HepG2 (cell line): ENCODE data around the gene PAPSS1. TPM values are rescaled to one million over a fixed set of nuclear protein-coding genes. Genes with fewer than 3 reads are reported as not detected.

Experiments used
- ATF3 ChIP-seq: sonication (generic); formaldehyde crosslinking; IDR thresholded peaks from 2 replicates; pipeline ENCODE4 v1.4.0; 2020; ENCODE audit warnings: missing genetic modification reagents
- DDIT3 ChIP-seq: sonication (generic); formaldehyde crosslinking; IDR thresholded peaks from 2 replicates; pipeline ENCODE4 v1.4.0; 2020; ENCODE audit warnings: mild to moderate bottlenecking, missing genetic modification reagents
- EHMT2 ChIP-seq: fragments of 200-600 bp; sonication (generic); IDR thresholded peaks from 2 replicates; pipeline ENCODE4 v1.7.0; 2017; ENCODE audit warnings: antibody characterized with exemption, low read depth, low read length, borderline replicate concordance
- EP300 ChIP-seq, 3 experiments: sonication (generic) in 1 of 3; formaldehyde crosslinking in 1 of 3; IDR thresholded peaks; 2 replicates each; pipeline versions ENCODE4 v1.5.1 to v1.6.1; 2011 to 2020; ENCODE audit warnings: low read depth in 2 of 3, low read length in 2 of 3, borderline replicate concordance in 1 of 3, improper control_type of control experiment in 1 of 3, mild to moderate bottlenecking in 1 of 3, missing genetic modification reagents in 1 of 3, moderate library complexity in 1 of 3
- HMGXB3 ChIP-seq: sonication (generic); formaldehyde crosslinking; IDR thresholded peaks from 2 replicates; pipeline ENCODE4 v1.4.0; 2020; ENCODE audit warnings: missing genetic modification reagents, borderline replicate concordance
- HNF1A ChIP-seq, 2 experiments: sonication (generic) in 1 of 2; formaldehyde crosslinking in 1 of 2; IDR thresholded peaks; 2 replicates each; pipeline versions ENCODE4 v1.4.0 to v1.6.1; 2016 to 2020; ENCODE audit warnings: borderline replicate concordance in 1 of 2, low read depth in 1 of 2, mild to moderate bottlenecking in 1 of 2, missing genetic modification reagents in 1 of 2
- KMT2B ChIP-seq: IDR thresholded peaks from 2 replicates; pipeline ENCODE4 v1.6.1; 2016; ENCODE audit warnings: missing genetic modification reagents, missing compliant biosample characterization
- NAIF1 ChIP-seq: sonication (generic); formaldehyde crosslinking; IDR thresholded peaks from 2 replicates; pipeline ENCODE4 v1.5.0; 2020; ENCODE audit warnings: mild to moderate bottlenecking, missing genetic modification reagents, borderline replicate concordance
- RFX3 ChIP-seq: IDR thresholded peaks from 2 replicates; pipeline ENCODE4 v1.6.1; 2016; ENCODE audit warnings: missing biosample characterization, missing genetic modification reagents
- TEF ChIP-seq: sonication (generic); formaldehyde crosslinking; IDR thresholded peaks from 2 replicates; pipeline ENCODE4 v1.5.0; 2020; ENCODE audit warnings: missing genetic modification reagents
- ZNF326 ChIP-seq: sonication (generic); formaldehyde crosslinking; IDR thresholded peaks from 2 replicates; pipeline ENCODE4 v1.4.0; 2020; ENCODE audit warnings: missing genetic modification reagents, borderline replicate concordance
- ZNF335 ChIP-seq: sonication (generic); formaldehyde crosslinking; IDR thresholded peaks from 2 replicates; pipeline ENCODE4 v1.4.0; 2020; ENCODE audit warnings: missing genetic modification reagents
- ZSCAN29 ChIP-seq: sonication (generic); formaldehyde crosslinking; conservative IDR thresholded peaks from 2 replicates; pipeline ENCODE4 v1.4.0; 2020; ENCODE audit warnings: mild to moderate bottlenecking, missing genetic modification reagents
- polyA plus RNA-seq, 8 experiments: library from polyadenylated mRNA; depleted of rRNA in 3 of 8; stranded (reverse) in 7 of 8; unstranded in 1 of 8; fragments of >200 nt; fragmentation: Illumina TruSeq in 4 of 8; extraction: Trizol in 4 of 8; gene quantifications; 2 replicates each; pipeline versions ENCODE4 v1.2.1 to v1.2.3, GENCODE V29; 2011 to 2016; ENCODE audit warnings: low read depth in 4 of 8, missing spikeins in 1 of 8, mixed read lengths in 1 of 8; ENCODE audit not compliant: insufficient read depth in 1 of 8
- total RNA-seq, 5 experiments: library from RNA; depleted of rRNA; stranded (reverse); fragments of >200 nt; fragmentation: Illumina TruSeq; extraction: Trizol; gene quantifications; 2 replicates each; pipeline ENCODE4 v1.2.3, GENCODE V29; 2016; ENCODE audit warnings: low read depth in 1 of 5

The PAPSS1 gene
- total and polyA plus RNA-seq, 2 of the 13 experiments (the other 11 are each of a cell fraction or from before 2014, with no cell fraction given): 105 to 126 TPM

- no peak for TF ChIP-seq ATF3 (CRISPR knock-in tag)
- TF ChIP-seq ZNF326 (CRISPR knock-in tag): no peak
- TF ChIP-seq KMT2B (CRISPR knock-in tag): no peak
- 0 out of 2 replicates have a peak, but pooled peaks have one; percentile 13 for TF ChIP-seq ZNF335 (CRISPR knock-in tag)
- no peak for TF ChIP-seq EHMT2
- 0 out of 2 replicates have a peak, but pooled peaks have one; percentile 63 for TF ChIP-seq NAIF1
- 0 out of 2 replicates have a peak, but pooled peaks have one; percentile 12 for TF ChIP-seq HMGXB3 (CRISPR knock-in tag)
- no peak for TF ChIP-seq RFX3
- TF ChIP-seq DDIT3 (CRISPR knock-in tag): no peak
- TF ChIP-seq ZSCAN29 (CRISPR knock-in tag): 0 out of 2 replicates have a peak, but pooled peaks have one; percentile 15
- TF ChIP-seq HNF1A (IDR thresholded peaks at IDR 0.05; ENCODE audit: low read depth): no peak
- TF ChIP-seq HNF1A (CRISPR knock-in tag; IDR thresholded peaks at IDR 0.05; ENCODE audit: borderline replicate concordance): peak; percentile 10; the same call in 1 of the 2 replicates
- TF ChIP-seq TEF (CRISPR knock-in tag): no peak
- no peak for TF ChIP-seq EP300 (IDR thresholded peaks at IDR 0.05; ENCODE audit: low read depth in 2 of 2, low read length in 2 of 2)
- TF ChIP-seq EP300 (CRISPR knock-in tag; IDR thresholded peaks at IDR 0.05; ENCODE audit: borderline replicate concordance): no peak
Observed at GRCh38 chr4:107719207-107719921, 670 bp downstream of the PAPSS1 start (continued).
